CD1c-positive myeloid dendritic cell (primary cell): Measurements from ENCODE around the gene URM1.
"Not testable (repeated sequence)": the region's sequence is repeated elsewhere in the genome, so short reads cannot be mapped to it uniquely, and the experiment has no call there.

Experiments used
- DNase-seq: peaks from one replicate; pipeline ENCODE4 v3.0.0-alpha.2; 2016; ENCODE audit errors: extremely low spot score

URM1 gene

DNA sequence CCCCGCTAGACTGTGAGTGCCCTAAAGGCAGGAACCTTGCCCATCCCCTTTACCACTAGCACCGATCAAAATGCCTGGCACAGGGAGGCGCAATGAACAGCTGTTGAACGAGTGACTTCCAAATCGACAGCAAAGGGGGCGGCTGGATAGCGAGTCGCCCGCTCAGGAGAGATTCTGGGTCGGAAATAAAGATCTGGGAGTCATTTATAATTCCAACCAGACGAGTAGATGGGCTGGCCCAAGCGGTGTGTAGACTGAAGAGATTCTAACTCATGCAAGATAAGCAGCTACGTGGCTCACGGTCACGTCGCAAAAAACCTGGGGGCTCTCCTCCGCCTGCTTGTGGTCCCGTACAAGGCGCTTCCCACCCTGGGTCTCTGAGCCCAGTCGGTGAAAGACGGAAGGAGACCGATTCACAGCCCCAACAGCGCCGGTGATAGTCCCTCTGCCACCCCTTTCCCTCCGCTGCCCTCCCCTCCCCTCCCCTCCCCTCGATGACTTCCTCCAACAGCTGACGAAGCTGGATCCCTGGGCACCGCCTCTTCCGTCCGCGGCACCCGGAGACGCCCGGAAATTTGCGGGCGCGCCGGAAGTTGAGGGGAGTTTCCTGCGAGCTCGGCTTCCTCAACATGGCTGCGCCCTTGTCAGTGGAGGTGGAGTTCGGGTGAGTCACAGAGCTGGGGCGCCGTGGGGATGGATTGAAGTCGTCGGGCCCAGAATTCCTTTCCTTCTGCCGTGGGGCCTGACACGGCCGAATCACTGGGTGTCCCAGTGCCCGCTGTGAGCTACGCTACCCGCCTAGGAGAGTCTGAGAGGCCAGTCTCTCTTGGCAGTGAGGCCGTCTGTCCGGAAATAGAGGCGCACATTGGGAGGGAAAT, at the start of gene URM1:
TSS of gene URM1 (plus strand) at position 623 of the 878 bp plus-strand sequence. CDS start at position 630, 7 bp downstream.
- DNase-seq = peak; percentile 99

DNA sequence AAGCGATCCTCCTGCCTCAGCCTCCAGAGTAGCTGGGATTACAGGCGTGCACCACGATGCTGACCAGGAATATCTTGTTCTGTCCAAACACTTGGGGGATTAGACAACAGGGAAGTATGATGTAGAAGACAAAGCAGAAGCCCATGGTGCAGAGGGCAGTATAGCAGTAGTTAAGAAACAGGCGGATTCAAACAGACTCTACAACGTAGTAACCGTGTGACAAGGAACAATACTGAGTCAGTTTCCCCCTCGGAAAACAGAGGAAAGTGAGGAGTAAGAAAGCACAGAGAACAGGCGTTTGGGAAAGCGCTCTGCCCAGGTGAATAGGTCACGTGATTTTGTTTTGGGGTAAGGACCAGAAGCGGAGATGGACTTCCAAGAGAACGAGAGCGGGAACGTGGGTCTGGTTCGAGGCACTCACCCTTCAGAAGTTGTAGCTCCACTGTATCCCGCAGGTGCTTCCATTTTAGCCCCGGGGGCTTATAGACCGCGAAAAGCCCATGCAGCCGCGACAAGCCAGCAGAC, 49.2 kb upstream of the URM1 start:
- DNase-seq = peak; percentile 2

DNA sequence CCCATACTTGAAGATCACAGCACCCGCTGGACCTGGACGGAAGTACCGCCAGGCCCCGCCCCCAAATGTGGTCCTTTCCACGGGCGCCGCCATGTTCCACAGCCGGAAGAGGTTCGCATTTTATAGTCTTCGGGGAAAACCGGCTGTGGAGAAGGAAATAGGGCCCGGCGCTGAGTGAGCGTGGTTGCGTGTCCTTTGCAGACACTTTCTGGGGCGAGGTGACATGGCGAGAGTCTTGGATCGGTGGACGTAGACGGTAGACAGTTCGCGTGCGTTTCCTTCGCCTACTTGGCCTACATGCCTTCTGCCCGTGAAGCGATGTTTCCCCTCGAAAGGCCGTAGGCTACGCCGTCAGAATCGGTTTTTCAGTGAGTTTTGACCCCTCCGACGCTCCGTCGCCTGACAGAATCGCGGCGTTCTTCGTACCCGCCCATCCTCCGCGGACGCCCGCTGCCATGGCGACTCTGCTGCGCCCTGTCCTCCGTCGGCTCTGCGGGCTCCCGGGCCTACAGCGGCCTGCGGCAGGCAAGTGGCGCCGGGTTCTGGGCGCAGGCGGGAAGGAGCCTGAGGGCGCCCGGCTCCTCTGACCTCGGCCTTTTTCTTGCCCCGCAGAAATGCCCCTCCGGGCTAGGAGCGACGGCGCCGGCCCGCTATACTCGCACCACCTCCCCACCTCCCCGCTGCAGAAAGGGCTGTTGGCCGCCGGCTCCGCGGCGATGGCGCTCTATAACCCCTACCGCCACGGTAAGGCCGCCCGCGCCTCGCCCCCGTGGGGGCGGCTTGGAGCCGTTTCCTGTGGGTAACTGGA, 48.6 kb upstream of the URM1 start, which contains the start of the genes COQ4 and TRUB2:
TSS of gene COQ4 (plus strand) at position 436 of the 808 bp plus-strand sequence. CDS start at position 456, 20 bp downstream.
TSS of gene TRUB2 (minus strand) at position 44 of the 808 bp plus-strand sequence. CDS start at position 5, 39 bp downstream.
- DNase-seq = peak; percentile 97

DNA sequence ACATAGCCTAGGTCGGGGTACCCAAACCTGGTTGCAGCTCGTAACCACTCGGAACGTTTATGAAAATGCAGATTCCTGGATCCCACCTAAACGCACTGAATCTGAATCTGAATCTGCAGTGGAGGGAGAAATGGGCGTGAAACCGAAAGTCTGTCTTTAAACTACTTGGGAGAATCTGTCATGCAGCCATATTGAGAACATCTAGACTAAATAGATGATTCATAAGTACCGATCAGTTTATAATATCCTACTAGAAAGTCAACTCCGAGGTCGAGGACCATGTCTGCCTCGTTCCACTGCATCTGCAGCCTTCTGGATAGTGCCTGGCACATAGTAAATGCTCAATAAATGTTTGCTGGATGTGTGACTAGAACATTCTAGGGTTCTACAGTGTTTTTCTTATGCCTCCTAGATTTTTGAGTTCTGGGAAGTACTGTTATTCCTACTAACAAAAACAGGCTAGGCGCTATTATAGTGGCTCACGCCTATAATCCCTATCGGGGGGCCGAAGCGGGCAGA, 47.9 kb upstream of the URM1 start:
- DNase-seq = no peak

DNA sequence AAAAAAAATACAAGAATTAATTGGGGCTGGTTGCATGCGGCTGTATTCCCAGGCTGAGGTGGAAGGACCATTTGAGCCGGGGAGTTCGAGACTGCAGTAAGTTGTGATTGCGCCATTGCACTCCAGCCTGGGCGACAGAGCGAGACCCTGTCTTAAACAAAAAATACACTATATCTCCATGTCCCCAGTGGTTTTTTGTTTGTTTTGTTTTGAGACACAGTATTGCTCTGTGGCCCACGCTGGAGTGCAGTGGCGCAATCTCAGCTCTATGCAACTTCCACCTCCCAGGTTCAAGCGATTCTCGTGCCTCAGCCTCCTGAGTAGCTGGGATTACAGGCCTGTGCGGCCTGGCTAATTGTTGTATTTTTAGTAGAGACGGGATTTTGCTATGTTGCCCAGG, 47.4 kb upstream of the URM1 start:
- peak; percentile 12 for DNase-seq

DNA sequence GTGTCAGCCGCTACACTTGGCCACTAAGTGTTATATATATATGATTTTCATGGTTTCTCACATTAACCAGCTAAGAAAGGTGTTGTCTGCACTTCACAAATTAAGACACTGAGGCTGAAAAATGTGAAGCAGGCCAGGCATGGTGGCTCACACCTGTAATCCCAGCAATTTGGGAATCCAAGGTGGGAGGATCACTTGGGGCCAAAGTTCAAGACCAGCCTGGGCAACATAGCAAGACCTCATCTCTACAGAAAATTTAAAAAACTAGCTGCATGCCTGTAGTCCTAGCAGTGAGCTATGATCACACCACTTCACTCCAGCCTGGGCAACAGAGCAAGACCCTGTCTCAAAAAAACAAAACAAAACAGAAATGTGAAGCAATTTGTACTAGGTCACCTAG, 46.8 kb upstream of the URM1 start:
- no peak for DNase-seq

DNA sequence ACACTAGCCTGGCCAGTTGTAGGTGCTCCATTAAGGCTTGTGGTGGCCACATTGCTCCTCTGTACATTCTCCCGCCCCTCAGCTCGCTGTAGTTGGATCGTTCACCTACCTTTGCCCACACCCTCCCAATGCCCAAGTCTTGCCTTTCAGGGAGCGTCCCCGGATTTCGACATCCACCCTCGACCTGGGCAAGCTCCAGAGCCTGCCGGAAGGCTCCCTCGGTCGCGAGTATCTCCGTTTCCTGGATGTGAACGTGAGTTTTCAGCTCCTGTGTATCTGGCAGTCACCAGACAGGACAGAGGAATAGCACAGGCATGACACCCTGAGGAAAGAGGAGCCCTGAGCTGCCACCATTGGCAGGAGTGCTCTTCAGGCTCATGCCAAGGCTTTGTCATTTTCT, 45.5 kb upstream of the URM1 start:
- DNase-seq = no peak

DNA sequence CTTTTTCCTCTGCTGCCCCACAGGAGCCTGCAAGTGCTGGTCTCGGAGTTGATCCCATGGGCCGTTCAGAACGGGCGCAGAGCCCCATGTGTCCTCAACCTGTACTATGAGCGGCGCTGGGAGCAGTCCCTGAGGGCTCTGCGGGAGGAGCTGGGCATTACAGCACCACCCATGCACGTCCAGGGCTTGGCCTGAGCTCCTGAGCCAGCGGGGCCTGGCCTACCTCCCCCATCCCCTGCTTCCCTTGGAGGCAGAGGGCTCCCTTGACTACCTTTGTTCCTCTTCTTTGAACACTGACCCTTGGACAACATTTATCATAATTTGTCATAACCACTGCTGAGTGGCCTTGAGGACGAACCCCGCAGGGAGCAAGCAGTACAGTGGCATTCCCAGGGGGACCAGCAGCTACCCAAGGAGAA, 37.7 kb upstream of the URM1 start:
- no peak for DNase-seq

DNA sequence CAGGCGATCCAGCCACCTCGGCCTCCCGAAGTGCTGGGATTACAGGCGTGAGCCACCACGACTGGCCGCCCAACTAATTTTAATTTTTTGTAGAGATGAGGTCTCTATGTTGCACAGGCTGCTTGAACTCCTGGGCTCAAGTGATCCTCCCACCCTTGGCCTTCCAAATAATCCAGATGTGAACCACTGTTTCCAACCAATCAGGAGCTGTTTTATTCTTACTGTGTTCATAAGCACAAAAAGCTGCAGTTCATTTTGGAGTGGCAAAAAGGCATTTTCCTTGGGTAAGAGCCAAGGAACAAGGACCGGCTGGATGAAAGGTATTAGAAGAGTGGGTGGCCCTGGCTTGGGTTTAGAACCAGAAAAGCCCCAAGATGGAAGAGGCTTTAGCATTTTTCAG, 36.0 kb upstream of the URM1 start:
- DNase-seq = no peak

DNA sequence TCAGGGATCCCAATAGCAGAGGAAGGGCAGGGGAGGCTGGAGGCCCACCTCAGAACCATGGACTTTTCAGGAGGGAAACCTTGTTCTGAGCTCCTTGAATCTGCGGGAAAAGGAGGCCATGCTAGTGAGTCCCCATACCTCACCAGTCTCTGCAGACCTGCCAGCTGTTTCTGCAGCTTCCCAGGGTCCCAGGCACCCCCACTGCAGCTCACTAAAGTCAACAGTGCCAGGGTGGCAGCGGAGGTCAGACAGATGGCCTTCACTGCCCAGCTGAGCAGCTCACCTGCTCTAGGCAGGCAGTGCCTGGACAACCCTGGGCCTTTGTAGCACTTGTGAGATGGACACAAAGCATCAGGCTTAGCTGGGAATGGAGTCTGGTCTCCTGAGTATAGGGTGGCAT, 35.3 kb upstream of the URM1 start:
- DNase-seq = no peak

DNA sequence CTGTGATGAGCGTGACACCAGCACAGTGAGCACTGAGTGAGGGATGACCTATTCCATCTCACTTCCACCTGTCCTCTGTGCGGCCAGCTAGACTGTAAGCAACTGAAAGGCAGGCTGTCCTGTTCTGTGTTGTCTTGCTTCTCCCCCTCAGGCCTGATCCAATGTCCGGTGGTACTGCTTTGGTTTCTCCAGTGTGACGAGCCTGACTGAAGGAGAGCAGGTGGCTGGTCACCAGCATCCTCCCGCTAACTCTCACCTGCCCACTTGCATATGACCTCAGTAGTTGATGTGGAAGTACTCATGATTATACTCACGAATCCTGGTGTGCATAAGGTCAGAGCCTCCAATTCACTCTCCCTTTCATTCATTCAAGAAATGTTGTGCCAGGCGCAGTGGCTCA, 33.2 kb upstream of the URM1 start:
- DNase-seq = no peak

DNA sequence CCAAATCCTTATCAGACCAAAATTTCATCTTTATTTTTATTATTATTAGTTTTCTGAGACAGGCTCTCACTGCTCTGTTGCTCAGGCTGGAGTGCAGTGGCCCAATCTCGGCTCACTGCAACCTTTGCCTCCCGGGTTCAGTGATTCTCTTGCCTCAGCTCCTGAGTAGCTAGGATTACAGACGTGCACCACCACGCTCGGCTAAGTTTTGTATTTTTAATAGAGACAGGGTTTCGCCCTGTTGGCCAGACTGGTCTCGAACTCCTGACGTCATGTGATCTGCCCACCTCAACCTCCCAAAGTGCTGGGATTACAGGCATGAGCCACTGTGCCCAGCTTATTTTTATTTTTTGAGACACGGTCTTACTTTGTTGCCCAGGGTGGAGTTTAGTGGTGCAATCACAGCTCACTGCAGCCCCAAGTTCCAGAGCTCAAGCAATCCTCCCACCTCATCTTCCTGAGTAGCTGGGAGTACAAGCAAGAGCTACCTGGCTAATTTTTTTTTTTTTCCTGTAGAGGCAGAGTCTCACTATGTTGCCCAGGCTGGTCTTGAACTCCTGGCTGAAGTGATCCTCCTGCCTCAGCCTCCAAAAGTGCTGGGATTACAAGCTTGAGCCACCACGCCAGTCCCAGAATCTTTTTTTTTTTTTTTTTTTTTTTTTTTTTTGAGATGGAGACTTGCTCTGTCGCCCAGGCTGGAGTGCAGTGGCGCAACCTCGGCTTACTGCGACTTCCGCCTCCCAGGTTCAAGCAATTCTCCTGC, 32.1 kb upstream of the URM1 start:
- DNase-seq = not testable (repeated sequence)

DNA sequence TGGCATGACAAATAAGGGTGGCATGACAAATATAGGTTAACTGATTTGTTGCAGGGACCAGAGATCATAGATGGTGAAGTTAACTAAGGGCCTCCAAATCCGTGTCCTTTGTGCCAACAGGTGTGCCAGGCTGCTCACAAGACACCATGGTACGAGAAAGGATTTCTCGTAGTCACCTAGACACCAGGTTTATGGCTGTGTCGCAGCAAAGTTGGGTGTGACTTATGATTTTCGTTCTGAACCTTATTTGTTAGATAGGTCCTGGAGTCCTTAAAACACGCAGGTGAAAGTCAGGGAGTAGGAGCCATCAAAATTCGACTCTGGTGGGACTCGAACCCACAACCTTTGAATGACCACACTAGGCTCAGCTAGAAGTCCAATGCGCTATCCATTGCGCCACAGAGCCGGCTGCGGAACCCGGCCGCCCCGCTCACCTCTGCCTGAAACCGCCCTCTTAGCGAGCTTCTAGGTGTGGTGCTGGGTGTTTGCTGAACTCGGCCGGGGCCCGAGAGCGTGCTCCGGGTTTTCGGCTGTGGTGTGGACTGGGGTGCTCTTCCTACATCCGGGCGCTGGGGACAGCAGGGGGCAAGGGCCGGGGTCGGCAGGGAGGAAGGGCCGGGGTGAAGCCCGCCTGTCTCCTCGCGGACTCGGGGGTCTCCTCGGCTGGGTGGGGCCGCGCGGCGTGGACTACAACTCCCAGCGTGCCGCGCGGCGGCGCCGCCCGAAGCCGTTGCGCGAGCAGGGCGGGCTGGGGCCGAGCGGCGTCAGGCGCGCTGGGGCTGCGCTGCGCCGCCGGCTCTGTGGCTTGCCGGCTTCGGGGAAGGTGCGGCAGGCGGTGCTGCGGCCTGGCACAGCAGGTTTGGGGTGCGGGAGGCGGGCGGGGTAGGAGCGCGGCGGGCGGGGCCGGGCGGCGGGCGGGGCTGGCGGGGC, 31.1 kb upstream of the URM1 start, which contains the start of gene SLC27A4:
TSS of gene SLC27A4 (plus strand) at position 767 of the 930 bp plus-strand sequence. CDS start 2,606 bp downstream, outside the sequence.
- DNase-seq = peak; percentile 87

DNA sequence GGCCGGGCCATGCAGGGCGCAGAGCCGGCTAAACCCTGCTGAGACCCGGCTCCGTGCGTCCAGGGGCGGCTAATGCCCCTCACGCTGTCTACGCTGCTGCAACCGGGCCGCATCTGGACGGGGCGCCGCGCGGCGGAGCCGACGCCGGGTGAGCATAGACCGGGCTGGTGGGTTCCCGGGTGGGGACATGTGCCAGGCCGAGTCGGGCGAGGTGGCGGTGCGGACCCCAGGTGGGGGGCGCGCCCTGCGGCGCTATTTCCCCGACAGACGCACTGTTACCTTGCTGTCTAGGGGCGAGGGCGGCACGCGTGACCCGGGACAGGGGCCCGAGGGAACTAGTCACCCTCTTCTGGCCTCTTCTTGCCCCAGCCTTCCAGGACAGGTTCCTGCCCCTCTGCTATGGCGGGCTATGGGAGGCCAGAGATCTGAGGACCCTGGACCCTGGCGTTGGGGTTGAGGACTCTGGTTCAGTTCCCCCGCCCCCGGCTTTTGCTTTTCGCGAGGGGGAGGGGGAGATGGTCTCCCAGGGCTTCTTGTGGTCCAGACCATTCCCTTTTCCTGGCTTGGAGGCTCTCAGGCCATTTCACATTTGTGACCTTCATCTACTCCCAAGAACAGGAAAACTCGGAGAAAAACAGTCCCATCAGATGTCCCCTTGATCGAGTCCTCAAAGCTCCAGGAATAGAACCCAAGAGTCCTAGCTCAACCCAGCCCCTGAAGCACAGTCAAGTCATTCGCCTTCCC, 30.3 kb upstream of the URM1 start:
- no peak for DNase-seq

DNA sequence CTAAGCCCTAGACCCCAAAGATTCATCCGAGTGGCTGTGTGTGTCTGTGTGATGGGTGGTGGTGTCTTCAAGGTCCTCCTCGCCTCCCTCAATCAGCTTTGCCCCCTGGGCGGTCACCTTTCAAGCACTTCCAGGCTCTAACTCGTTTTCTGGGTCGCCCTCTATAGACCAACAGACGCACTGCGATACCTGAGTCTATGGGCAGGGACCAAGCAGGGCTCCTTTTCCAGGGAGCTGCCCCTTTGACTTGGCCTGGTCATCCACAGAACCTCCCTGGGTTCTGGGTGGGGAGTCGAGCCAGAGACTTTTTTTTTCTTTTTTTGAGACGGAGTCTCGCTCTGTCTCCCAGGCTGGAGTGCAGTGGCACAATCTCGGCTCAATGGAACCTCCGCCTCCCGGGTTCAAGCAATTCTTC, 29.7 kb upstream of the URM1 start:
- peak; percentile 55 for DNase-seq

DNA sequence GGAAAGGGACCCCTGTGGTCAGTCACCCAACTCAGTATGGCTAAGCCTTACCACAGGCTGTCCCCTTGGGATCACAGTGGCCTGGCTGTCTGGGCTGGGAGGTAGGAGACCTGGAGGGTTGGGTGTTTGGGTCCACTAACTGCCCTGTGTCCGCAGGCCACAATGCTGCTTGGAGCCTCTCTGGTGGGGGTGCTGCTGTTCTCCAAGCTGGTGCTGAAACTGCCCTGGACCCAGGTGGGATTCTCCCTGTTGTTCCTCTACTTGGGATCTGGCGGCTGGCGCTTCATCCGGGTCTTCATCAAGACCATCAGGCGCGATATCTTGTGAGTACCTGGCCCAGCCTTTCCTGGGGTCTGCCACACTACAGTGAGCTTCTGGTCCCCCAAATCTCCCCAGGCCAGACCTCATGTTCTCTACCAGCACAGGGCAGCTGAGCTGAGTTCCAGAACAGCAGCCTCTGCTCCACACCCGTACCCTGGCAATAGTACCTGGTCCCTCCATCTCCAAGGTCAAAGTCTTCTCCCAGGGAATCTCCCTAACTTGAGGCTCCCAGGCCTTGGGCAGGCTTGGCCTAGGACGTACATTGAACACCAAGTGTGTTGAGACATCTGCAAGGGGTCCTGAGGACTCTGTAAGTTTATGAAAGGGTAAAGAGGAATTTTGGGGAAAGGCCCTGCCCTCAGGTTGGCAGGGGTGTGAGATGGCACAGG, 28.0 kb upstream of the URM1 start:
- no peak for DNase-seq

DNA sequence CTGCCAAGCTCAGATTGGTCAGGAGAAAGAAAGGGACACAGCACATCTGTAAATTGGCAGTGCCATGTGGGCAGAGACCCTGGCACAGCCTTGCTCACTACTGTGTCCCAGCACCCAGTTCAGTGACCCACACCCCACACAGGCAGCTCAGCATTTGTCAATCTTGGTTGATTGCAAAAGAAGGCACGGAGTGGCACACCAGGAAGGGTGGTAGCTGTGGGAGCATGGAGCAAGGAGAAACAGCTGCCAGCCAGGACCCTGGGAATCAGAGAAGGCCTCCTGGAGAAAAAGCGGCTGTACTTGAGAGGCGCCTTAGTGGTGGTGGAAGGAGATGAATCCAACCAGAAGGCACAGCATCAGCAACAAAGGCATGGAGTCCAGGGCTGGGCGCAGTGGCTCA, 27.3 kb upstream of the URM1 start:
- DNase-seq = no peak

DNA sequence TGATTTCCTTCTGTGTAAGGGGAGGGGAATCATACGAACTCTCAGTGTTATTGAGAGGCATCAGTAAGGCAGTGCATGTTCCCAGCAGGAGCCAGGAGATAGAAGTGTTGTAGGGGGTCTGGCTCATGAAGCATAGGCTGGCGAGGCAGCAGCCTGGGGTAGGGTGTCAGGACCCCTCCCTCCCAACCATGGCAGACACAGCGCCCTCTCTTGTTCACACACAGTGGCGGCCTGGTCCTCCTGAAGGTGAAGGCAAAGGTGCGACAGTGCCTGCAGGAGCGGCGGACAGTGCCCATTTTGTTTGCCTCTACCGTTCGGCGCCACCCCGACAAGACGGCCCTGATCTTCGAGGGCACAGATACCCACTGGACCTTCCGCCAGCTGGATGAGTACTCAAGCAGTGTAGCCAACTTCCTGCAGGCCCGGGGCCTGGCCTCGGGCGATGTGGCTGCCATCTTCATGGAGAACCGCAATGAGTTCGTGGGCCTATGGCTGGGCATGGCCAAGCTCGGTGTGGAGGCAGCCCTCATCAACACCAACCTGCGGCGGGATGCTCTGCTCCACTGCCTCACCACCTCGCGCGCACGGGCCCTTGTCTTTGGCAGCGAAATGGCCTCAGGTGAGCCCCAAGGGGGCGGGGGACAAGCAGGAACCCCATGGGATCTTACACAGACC, 26.1 kb upstream of the URM1 start:
- no peak for DNase-seq
